BE2C (cell line): Measurements from ENCODE around the gene GTF2IRD1.
A peak's percentile ranks its signal among the peaks of the same experiment; 100 is the strongest.

Experiments
- DNase-seq: peaks from one replicate; pipeline ENCODE4 v3.0.0-alpha.2; 2020
- H3K27me3 ChIP-seq: fragments of 250-450 bp; sonication (Bioruptor Pico); 2 replicates; pipeline ENCODE4 v1.5.1; 2020; ENCODE audit warnings: mild to moderate bottlenecking
- H3K36me3 ChIP-seq: fragments of 250-450 bp; sonication (Bioruptor Pico); 2 replicates; pipeline ENCODE4 v1.5.1; 2020; ENCODE audit warnings: mild to moderate bottlenecking
- H3K4me1 ChIP-seq: fragments of 250-450 bp; sonication (Bioruptor Pico); 2 replicates; pipeline ENCODE4 v1.5.1; 2020
- H3K4me3 ChIP-seq: 2 replicates; pipeline ENCODE4 v1.5.1; 2011; ENCODE audit warnings: low read depth, low read length
- H3K9me3 ChIP-seq: fragments of 250-450 bp; sonication (Bioruptor Pico); 2 replicates; pipeline ENCODE4 v1.5.1; 2020
- TF ChIP-seq, protein P1 (sequence below): IDR thresholded peaks from 2 replicates; pipeline ENCODE4 v1.5.1; 2012; ENCODE audit warnings: mild to moderate bottlenecking, low read depth, low read length

GTF2IRD1 gene

DNA sequence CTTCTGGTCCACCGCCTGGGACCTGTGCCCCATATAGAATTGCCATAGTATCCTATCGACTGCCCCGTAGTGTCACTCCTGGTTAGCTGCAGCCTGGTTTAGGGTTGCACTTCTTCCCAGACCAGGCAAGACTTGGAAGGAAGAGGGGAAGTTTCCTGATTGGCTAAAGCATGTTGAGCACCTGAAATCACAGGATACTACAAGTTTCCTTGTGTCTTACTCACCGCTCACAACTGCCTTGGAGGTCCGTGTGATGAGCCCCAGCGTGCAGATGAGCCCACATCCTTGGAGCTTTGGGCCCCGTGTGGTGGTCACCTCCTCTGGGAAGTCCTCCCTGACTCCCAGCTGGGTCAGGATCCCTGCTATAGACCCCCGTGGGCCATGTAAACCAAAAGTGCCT, 129.9 kb downstream of the GTF2IRD1 start:
- no peaks in the 10 kb centered on the region for H3K27me3 ChIP-seq
- H3K36me3 ChIP-seq: no peaks in the 10 kb centered on the region
- peaks cover 11% of the 10 kb centered on the region for H3K4me1 ChIP-seq
- H3K4me3 ChIP-seq: no peak overlapping the region
- TF ChIP-seq, protein P1, sequence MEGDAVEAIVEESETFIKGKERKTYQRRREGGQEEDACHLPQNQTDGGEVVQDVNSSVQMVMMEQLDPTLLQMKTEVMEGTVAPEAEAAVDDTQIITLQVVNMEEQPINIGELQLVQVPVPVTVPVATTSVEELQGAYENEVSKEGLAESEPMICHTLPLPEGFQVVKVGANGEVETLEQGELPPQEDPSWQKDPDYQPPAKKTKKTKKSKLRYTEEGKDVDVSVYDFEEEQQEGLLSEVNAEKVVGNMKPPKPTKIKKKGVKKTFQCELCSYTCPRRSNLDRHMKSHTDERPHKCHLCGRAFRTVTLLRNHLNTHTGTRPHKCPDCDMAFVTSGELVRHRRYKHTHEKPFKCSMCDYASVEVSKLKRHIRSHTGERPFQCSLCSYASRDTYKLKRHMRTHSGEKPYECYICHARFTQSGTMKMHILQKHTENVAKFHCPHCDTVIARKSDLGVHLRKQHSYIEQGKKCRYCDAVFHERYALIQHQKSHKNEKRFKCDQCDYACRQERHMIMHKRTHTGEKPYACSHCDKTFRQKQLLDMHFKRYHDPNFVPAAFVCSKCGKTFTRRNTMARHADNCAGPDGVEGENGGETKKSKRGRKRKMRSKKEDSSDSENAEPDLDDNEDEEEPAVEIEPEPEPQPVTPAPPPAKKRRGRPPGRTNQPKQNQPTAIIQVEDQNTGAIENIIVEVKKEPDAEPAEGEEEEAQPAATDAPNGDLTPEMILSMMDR: no peak
- DNase-seq: no peak
- no peaks in the 10 kb centered on the region for H3K9me3 ChIP-seq

DNA sequence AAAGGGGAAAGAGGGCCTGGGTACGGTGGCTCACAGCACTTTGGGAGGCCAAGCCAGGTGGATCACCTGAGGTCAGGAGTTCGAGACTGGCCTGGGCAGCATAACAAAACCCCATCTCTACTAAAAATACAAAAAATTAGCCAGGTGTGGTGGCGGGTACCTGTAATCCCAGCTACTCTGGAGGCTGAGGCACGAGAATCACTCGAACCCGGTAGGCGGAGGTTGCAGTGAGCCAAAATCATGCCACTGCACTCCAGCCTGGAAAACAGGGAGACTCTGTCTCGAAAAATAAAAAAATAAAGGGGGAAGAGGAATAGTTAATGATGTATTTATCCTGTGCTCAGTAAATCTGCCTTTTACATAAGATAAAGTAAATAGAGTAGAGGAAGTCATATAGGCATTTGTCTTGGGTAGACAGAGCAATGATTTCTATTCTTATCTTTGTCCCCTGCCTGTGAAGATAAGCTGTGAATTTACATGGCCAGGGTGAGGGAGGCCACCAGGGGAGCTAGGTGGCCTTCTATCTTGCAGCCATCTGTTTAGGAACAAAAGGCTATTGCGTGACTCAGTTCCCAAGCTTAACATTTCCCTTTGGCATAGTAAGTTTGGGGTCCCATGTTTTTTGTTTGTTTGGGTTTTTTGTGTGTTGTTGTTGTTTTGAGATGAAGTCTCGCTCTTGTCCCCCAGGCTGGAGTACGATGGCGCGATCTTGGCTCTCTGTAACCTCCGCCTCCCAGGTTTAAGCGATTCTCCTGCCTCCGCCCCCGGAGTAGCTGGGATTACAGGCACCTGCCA, 130.7 kb downstream of the GTF2IRD1 start:
- DNase-seq: no peak
- H3K27me3 ChIP-seq: no peaks in the 10 kb centered on the region
- H3K4me1 ChIP-seq: peaks cover 11% of the 10 kb centered on the region
- no peaks in the 10 kb centered on the region for H3K36me3 ChIP-seq
- H3K9me3 ChIP-seq: no peaks in the 10 kb centered on the region
- TF ChIP-seq, protein P1: peak; percentile 28; the same call in 1 of the 2 replicates
- H3K4me3 ChIP-seq: no peak overlapping the region

DNA sequence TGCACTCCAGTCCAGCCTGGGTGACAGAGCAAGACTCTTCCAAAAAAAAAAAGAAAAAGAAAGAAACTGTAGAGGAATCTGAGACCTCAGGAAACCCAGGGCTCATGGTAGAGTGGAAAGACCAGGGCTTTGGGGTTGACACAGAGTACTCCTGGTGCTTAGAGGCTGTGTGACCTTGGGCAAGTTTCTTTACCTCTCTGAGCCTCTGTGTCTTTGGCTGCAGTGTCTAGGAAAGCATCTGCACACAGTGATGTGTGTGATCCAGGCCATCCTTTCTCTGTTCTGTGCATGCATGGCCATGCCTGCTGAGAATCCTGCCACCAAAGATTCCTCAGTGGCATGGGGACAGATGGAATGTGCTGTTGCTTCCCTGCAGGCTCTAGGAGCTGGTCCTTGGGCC, 132.1 kb downstream of the GTF2IRD1 start:
- TF ChIP-seq, protein P1: no peak
- no peak overlapping the region for H3K4me3 ChIP-seq
- peaks cover 4% of the 10 kb centered on the region; the same call in 1 of the 2 replicates for H3K36me3 ChIP-seq
- H3K27me3 ChIP-seq: no peaks in the 10 kb centered on the region
- DNase-seq: no peak
- H3K4me1 ChIP-seq: peaks cover 11% of the 10 kb centered on the region
- H3K9me3 ChIP-seq: no peaks in the 10 kb centered on the region

DNA sequence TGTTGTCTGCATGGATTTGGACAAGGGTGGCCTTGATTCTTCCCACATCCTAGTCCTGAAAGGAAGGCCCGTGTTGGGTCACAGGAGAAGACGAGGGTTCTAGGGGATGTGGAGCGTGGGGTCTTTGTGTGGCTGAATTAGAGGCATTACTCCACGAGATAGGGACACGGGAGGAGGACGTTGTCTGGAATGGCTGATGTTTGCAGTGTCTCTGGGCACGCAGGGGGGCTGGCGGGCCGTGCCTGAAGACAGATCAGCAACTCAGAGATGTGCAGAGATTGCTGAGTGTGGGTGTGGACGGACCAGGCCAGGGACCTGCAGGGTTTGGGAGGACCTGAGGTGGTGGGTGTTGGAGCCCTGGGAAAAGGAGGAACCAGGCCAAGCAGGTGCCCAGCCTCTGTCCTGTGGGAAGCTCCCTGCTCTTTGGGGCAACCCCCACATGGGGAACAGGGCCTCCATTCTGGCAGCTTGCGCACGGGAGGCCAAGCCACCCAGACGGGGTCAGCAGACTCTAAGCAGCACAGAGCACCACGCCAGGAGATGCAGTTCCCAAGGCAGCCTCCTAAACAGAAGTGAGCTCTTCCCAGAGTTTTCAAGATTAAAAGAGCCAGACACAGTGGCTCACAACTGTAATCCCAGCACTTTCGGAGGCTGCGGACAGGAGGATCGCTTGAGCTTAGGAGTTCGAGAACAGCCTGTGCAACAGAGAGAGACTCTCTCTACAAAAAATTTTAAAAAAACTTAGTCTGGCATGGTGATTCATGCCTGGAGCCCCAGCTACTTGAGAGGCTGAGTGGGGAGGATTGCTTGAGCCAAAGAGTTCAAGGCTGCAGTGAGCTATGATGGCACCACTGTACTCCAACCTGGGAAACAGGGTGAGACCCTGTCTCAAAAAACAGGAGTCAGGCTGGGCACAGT, 132.8 kb downstream of the GTF2IRD1 start:
- no peaks in the 10 kb centered on the region for H3K27me3 ChIP-seq
- no peaks in the 10 kb centered on the region for H3K9me3 ChIP-seq
- peaks cover 11% of the 10 kb centered on the region for H3K4me1 ChIP-seq
- TF ChIP-seq, protein P1: no peak
- no peak overlapping the region for H3K4me3 ChIP-seq
- DNase-seq: peak; percentile 34
- peaks cover 4% of the 10 kb centered on the region; the same call in 1 of the 2 replicates for H3K36me3 ChIP-seq

DNA sequence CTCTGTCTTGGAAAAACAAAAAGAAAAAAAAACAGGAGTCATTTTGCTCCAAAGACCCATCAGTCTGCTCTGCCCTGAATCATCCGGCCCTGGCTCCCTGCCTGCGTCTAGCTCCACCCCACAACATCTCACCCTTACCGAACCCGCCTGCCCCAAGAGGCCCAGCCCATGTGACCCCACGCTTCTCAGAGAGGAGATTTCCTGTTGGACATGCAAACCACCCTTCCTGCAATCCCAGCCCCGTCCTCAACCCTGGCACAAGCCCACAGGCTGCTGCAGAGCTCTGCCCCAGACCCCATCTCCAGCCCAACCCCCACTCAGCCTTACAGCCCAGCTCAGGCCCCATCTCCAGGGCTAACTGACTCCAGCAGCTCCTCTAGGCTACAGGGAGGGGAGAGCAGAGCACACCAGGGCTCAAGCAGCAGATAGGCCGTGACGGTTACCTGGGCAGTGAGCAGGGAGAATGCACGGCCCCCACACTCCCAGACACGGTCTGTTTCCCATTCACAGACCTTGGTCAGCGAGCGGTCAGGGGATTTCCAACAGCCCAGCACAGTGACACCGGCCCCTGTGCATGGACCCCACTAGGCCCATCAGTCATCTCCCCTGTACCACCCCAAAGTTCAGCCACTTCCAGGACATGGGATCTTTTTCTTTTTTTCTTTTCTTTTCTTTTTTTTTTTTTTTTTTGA, 133.9 kb downstream of the GTF2IRD1 start:
- Histone ChIP-seq H3K9me3 (no peaks in the 10 kb centered on the region), H3K4me1 (peaks cover 11% of the 10 kb centered on the region), H3K27me3 (no peaks in the 10 kb centered on the region), H3K4me3 (no peak overlapping the region; the same call in 1 of the 2 replicates), H3K36me3 (peaks cover 4% of the 10 kb centered on the region; the same call in 1 of the 2 replicates)
- TF ChIP-seq, protein P1: no peak
- DNase-seq: peak; percentile 95
